SK-N-SH (cell line): Measurements from ENCODE around the gene FAM217A.

ENCODE experiments used
- EZH2phosphoT487 ChIP-seq: fragments of 200-600 bp; sonication (generic); IDR thresholded peaks from 2 replicates; pipeline ENCODE4 v1.6.1; 2017; ENCODE audit warnings: low read depth, mixed run types, mild to moderate bottlenecking, antibody characterized with exemption, moderate library complexity, borderline replicate concordance
- POLR2AphosphoS5 ChIP-seq: IDR thresholded peaks from 2 replicates; pipeline ENCODE4 v1.6.1; 2012; ENCODE audit warnings: low read depth, low read length
- REST ChIP-seq: IDR thresholded peaks from 2 replicates; pipeline ENCODE4 v1.6.1; 2012; ENCODE audit warnings: mild to moderate bottlenecking, low read depth, low read length, moderate library complexity
- SMC3 ChIP-seq: IDR thresholded peaks from 2 replicates; pipeline ENCODE4 v1.6.1; 2012; ENCODE audit warnings: low read depth, low read length, improper control_type of control experiment

DNA sequence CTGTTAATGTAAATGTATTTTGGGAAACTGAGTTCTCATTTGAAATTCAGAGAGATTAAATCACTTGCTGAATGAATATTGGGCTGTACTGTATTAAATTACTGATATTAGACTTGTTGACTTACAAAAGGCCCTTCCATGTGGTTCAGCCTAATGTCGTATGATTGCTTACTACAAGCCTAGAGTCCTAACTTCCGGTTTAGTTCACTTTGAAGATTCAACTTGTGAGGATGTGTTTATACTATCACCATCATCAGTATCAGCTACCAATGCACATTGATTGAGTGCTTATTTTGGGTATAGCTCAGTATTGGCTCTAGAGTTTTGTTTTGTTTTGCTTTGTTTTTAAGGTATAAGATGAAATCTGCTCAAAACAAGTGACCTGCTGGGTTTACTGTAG lies 48.3 kb downstream of the FAM217A start:
- no peak for TF ChIP-seq POLR2AphosphoS5
- TF ChIP-seq REST, result no peak
- TF ChIP-seq EZH2phosphoT487, result no peak
- TF ChIP-seq SMC3, result no peak
